Peyer's patch (tissue), 4 donors: Measurements from ENCODE around the gene TAB3. TPM values are rescaled to one million over a fixed set of nuclear protein-coding genes. Genes with fewer than 3 reads are reported as not detected.

Experiments used
- DNase-seq, 3 donors: peaks; one replicate each; pipeline ENCODE4 v3.0.0-alpha.2; 2017 to 2019
- H3K27ac ChIP-seq, 4 donors: fragments of 200-600 bp; sonication (generic); one replicate each; pipeline ENCODE4 v1.5.1; 2016 to 2019
- H3K27me3 ChIP-seq, 2 donors: fragments of 200-600 bp; sonication (generic); one replicate each; pipeline ENCODE4 v1.5.1; 2019
- H3K36me3 ChIP-seq, 3 donors: fragments of 200-600 bp; sonication (generic); one replicate each; pipeline ENCODE4 v1.5.1; 2016 to 2019
- H3K4me1 ChIP-seq, 4 donors: fragments of 200-600 bp; sonication (generic); one replicate each; pipeline ENCODE4 v1.5.1; 2016 to 2019
- H3K4me3 ChIP-seq, 4 donors: fragments of 200-600 bp; sonication (generic); 1 replicate in 3 of 4; 2 replicates in 1 of 4; pipeline ENCODE4 v1.5.1; 2016 to 2019; ENCODE audit warnings: mild to moderate bottlenecking in 1 of 4
- H3K9me3 ChIP-seq, 4 donors: fragments of 200-600 bp; sonication (generic); one replicate each; pipeline ENCODE4 v1.5.1; 2016 to 2019; ENCODE audit warnings: mild to moderate bottlenecking in 1 of 4
- CTCF ChIP-seq, 6 experiments: fragments of 450-650 bp in 4 of 6; fragments of 200-600 bp in 2 of 6; sonication (generic) in 1 of 6; IDR thresholded peaks; one replicate each; pipeline ENCODE4 v1.5.1; 2017 to 2019; ENCODE audit warnings: antibody characterized with exemption in 6 of 6, mild to moderate bottlenecking in 3 of 6, moderate library complexity in 1 of 6
- POLR2A ChIP-seq, 2 donors: fragments of 450-650 bp; IDR thresholded peaks; one replicate each; pipeline ENCODE4 v1.5.1; 2017; ENCODE audit warnings: antibody characterized with exemption in 2 of 2, mild to moderate bottlenecking in 2 of 2, moderate library complexity in 2 of 2
- total RNA-seq, 4 donors: library from RNA; depleted of rRNA; stranded (reverse); fragments of >200 nt; gene quantifications; one replicate each; pipeline ENCODE4 v1.1.0, GENCODE V29; 2016

Gene TAB3
- 10 to 100 TPM; 26.1 to 34.7 (median 27.0) TPM for total RNA-seq

- DNase-seq = peak; percentile 92 to 98 (median 93)
- H3K27me3 ChIP-seq = no peaks in the 10 kb centered on the region
- peak within 1 kb of the TSS; percentile 64 to 96 (median 79) for H3K4me3 ChIP-seq
- H3K36me3 ChIP-seq = no peaks in the 10 kb centered on the region
- H3K4me1 ChIP-seq = peaks cover 0 to 10% (median 0%) of the 10 kb centered on the region in 4 donors
- H3K27ac ChIP-seq = peak within 1 kb of the TSS; percentile 81 to 89 (median 84)
- TF ChIP-seq CTCF (IDR thresholded peaks at IDR 0.05) (peak in 1 of 6 experiments; percentile 4), POLR2A (IDR thresholded peaks at IDR 0.05) (peak in 1 of 2 donors; percentile 41)
- no peaks in the 10 kb centered on the region for H3K9me3 ChIP-seq
Observed at GRCh38 chrX:30889147-30890140, at the start of gene TAB3. Gene TAB3, minus strand, starts transcription at chrX:30889254. Its CDS starts 29,666 bp downstream, at chrX:30859588.

GRCh38 chrX:30938295-30938694 lies 49.2 kb upstream of the TAB3 start:
- Histone ChIP-seq H3K4me3 (no peak overlapping the region), H3K4me1 (no peaks in the 10 kb centered on the region), H3K9me3 (no peaks in the 10 kb centered on the region), H3K36me3 (no peaks in the 10 kb centered on the region), H3K27ac (no peak overlapping the region), H3K27me3 (no peaks in the 10 kb centered on the region)
- TF ChIP-seq POLR2A (IDR thresholded peaks at IDR 0.05) (no peak), CTCF (IDR thresholded peaks at IDR 0.05) (no peak)
- no peak for DNase-seq

GRCh38 chrX:30935985-30936384 lies 46.9 kb upstream of the TAB3 start:
- H3K9me3 ChIP-seq = no peaks in the 10 kb centered on the region
- DNase-seq = peak in 2 of 3 donors; percentile 42 to 48
- no peak overlapping the region for H3K27ac ChIP-seq
- H3K36me3 ChIP-seq = no peaks in the 10 kb centered on the region
- H3K27me3 ChIP-seq = no peaks in the 10 kb centered on the region
- TF ChIP-seq POLR2A (IDR thresholded peaks at IDR 0.05) (no peak), CTCF (IDR thresholded peaks at IDR 0.05) (peak in 3 of 6 experiments; percentile 42 to 57 (median 49))
- no peaks in the 10 kb centered on the region for H3K4me1 ChIP-seq
- no peak overlapping the region for H3K4me3 ChIP-seq

GRCh38 chrX:30931920-30932319 lies 42.9 kb upstream of the TAB3 start:
- Histone ChIP-seq H3K27me3 (no peaks in the 10 kb centered on the region), H3K27ac (no peak overlapping the region), H3K36me3 (no peaks in the 10 kb centered on the region), H3K4me1 (no peaks in the 10 kb centered on the region), H3K4me3 (no peak overlapping the region), H3K9me3 (no peaks in the 10 kb centered on the region)
- no peak for DNase-seq
- TF ChIP-seq POLR2A (IDR thresholded peaks at IDR 0.05) (no peak), CTCF (IDR thresholded peaks at IDR 0.05) (no peak)

- no peak overlapping the region for H3K27ac ChIP-seq
- no peak for DNase-seq
- TF ChIP-seq CTCF (IDR thresholded peaks at IDR 0.05) (no peak), POLR2A (IDR thresholded peaks at IDR 0.05) (no peak)
- H3K4me3 ChIP-seq = no peak overlapping the region
- H3K9me3 ChIP-seq = no peaks in the 10 kb centered on the region
- no peaks in the 10 kb centered on the region for H3K36me3 ChIP-seq
- no peaks in the 10 kb centered on the region for H3K27me3 ChIP-seq
- H3K4me1 ChIP-seq = no peaks in the 10 kb centered on the region
Observed at GRCh38 chrX:30930679-30931078, 41.6 kb upstream of the TAB3 start.
